ENCODE measurements around the gene XRN1. TPM values are rescaled to one million over a fixed set of nuclear protein-coding genes. Genes with fewer than 3 reads are reported as not detected.

Gene XRN1, protein sequence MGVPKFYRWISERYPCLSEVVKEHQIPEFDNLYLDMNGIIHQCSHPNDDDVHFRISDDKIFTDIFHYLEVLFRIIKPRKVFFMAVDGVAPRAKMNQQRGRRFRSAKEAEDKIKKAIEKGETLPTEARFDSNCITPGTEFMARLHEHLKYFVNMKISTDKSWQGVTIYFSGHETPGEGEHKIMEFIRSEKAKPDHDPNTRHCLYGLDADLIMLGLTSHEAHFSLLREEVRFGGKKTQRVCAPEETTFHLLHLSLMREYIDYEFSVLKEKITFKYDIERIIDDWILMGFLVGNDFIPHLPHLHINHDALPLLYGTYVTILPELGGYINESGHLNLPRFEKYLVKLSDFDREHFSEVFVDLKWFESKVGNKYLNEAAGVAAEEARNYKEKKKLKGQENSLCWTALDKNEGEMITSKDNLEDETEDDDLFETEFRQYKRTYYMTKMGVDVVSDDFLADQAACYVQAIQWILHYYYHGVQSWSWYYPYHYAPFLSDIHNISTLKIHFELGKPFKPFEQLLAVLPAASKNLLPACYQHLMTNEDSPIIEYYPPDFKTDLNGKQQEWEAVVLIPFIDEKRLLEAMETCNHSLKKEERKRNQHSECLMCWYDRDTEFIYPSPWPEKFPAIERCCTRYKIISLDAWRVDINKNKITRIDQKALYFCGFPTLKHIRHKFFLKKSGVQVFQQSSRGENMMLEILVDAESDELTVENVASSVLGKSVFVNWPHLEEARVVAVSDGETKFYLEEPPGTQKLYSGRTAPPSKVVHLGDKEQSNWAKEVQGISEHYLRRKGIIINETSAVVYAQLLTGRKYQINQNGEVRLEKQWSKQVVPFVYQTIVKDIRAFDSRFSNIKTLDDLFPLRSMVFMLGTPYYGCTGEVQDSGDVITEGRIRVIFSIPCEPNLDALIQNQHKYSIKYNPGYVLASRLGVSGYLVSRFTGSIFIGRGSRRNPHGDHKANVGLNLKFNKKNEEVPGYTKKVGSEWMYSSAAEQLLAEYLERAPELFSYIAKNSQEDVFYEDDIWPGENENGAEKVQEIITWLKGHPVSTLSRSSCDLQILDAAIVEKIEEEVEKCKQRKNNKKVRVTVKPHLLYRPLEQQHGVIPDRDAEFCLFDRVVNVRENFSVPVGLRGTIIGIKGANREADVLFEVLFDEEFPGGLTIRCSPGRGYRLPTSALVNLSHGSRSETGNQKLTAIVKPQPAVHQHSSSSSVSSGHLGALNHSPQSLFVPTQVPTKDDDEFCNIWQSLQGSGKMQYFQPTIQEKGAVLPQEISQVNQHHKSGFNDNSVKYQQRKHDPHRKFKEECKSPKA (N-terminal part only)
- total RNA-seq (2021; fragmentation: NEBNext Ultra II Directional; extraction: Animal tissue kit (Norgen Biotek cat#: 25700)), result 10 to 100 TPM; 26.1 to 36.1 (median 31.3) TPM
- long read RNA-seq, full-length matches to known transcripts, result 1 of 14 reads
- long read RNA-seq, partial matches to known transcripts, result 8 of 14 reads
- long read RNA-seq, other reads (novel, unspliced or antisense), result 5 of 14 reads

DNA sequence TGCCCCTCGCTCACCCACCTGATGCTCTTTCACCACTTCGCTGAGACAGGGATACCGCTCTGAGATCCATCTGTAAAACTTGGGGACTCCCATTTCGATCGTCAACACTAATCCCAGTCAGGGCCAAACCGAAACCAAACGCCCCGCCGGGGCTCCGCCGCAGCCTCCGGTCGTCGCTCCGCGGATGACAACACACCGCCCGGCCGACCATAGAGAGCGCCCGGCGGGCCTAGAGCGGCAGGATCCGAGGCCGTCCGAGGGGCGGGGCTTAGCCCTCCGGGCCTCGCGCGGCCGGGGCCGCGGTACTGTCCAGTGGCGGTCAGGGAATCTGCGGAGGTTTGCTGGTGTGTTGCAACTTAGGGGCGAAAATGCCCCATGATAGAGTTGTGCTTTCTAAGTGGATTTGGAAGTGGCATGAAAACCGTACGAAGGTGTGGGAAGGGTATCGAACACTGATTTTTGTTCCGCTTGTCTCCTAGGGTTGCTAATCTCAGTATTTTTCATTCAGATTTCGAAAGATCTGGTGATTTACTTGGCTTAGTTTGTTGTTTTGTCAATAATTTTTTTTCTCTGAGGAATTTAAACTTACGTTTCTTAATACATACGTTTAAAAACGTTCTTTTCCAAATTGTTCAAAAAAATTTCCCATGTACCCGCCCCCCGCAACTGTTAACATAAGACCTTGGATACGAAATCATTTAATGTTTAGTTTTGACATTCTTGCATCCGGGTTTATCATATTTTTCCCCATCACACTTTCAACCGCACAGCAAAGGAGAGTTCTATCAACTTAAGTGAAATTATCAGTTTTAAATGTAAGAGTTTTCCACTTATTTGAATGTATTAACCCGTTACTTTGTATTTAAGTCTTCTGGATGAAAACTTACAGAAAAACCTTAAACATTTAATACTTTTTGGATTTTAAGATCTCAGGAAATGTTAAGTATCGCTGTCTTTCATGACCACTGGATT lies at the start of gene XRN1:
XRN1 (minus strand) TSS at position 186 of the 972 bp plus-strand sequence; CDS start at position 93, 93 bp downstream.
- TF ChIP-seq, protein P1, sequence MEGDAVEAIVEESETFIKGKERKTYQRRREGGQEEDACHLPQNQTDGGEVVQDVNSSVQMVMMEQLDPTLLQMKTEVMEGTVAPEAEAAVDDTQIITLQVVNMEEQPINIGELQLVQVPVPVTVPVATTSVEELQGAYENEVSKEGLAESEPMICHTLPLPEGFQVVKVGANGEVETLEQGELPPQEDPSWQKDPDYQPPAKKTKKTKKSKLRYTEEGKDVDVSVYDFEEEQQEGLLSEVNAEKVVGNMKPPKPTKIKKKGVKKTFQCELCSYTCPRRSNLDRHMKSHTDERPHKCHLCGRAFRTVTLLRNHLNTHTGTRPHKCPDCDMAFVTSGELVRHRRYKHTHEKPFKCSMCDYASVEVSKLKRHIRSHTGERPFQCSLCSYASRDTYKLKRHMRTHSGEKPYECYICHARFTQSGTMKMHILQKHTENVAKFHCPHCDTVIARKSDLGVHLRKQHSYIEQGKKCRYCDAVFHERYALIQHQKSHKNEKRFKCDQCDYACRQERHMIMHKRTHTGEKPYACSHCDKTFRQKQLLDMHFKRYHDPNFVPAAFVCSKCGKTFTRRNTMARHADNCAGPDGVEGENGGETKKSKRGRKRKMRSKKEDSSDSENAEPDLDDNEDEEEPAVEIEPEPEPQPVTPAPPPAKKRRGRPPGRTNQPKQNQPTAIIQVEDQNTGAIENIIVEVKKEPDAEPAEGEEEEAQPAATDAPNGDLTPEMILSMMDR (IDR thresholded peaks at IDR 0.05), result no peak
- Mint-ChIP-seq H3K36me3 (ENCODE audit: low read depth) (peaks cover 21% of the 10 kb centered on the region), H3K4me1 (ENCODE audit: low read depth) (peaks cover 40% of the 10 kb centered on the region), H3K4me3 (peak within 1 kb of the TSS; percentile 100), H3K9me3 (no peaks in the 10 kb centered on the region), H3K27me3 (ENCODE audit: insufficient read depth) (peaks cover 2% of the 10 kb centered on the region), H3K27ac (peak within 1 kb of the TSS; percentile 100)
- DNase-seq, result peak; percentile 95

DNA sequence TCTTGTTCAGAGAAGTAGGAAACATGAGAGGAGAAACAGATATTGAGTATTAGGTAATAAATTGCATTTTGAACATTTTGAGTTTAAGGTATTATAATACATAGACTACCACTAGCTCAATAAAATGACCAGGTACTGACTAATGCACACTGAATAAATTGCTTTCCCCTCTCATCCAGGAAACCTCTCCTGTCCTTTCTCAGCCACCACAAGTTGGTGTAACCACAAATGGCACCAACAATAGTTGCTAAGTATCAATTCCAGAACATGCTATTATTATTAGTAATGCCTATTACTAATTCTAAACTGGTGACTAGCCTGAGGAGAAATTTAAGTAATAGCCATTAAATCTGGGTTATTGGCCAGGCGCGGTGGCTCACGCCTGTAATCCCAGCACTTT lies 47.3 kb upstream of the XRN1 start:
- H3K9me3 Mint-ChIP-seq, result no peaks in the 10 kb centered on the region
- no peak for DNase-seq
- peaks cover 26% of the 10 kb centered on the region for H3K36me3 Mint-ChIP-seq (ENCODE audit: low read depth)
- H3K27ac Mint-ChIP-seq, result no peak overlapping the region
- H3K4me1 Mint-ChIP-seq (ENCODE audit: low read depth), result peaks cover 16% of the 10 kb centered on the region
- TF ChIP-seq, protein P1 (IDR thresholded peaks at IDR 0.05), result no peak
- H3K27me3 Mint-ChIP-seq (ENCODE audit: insufficient read depth), result no peaks in the 10 kb centered on the region
- H3K4me3 Mint-ChIP-seq, result no peak overlapping the region

DNA sequence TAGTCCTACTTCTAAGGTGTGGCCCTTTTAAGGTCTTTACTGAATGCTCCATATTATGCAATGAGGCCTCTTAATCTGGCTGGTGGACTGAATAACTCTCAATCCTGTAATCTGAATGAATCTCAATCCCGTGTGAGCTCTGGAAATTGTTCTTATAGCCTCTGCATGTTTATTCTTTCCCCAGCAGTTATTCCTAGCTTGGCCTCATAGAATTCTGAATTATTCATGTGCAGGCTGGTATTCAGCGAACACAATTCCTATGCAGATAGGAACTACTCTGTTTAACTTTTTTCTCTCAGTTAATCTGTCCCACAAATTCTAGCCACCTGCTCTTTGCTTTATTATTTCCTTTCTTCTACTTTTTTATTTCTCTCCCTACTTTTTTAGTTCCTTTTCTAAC lies 44.3 kb upstream of the XRN1 start:
- H3K4me3 Mint-ChIP-seq, result no peak overlapping the region
- TF ChIP-seq, protein P1 (IDR thresholded peaks at IDR 0.05), result no peak
- no peaks in the 10 kb centered on the region for H3K27me3 Mint-ChIP-seq (ENCODE audit: insufficient read depth)
- DNase-seq, result no peak
- H3K36me3 Mint-ChIP-seq (ENCODE audit: low read depth), result peaks cover 44% of the 10 kb centered on the region
- no peaks in the 10 kb centered on the region for H3K4me1 Mint-ChIP-seq (ENCODE audit: low read depth)
- H3K27ac Mint-ChIP-seq, result no peak overlapping the region
- H3K9me3 Mint-ChIP-seq, result no peaks in the 10 kb centered on the region

DNA sequence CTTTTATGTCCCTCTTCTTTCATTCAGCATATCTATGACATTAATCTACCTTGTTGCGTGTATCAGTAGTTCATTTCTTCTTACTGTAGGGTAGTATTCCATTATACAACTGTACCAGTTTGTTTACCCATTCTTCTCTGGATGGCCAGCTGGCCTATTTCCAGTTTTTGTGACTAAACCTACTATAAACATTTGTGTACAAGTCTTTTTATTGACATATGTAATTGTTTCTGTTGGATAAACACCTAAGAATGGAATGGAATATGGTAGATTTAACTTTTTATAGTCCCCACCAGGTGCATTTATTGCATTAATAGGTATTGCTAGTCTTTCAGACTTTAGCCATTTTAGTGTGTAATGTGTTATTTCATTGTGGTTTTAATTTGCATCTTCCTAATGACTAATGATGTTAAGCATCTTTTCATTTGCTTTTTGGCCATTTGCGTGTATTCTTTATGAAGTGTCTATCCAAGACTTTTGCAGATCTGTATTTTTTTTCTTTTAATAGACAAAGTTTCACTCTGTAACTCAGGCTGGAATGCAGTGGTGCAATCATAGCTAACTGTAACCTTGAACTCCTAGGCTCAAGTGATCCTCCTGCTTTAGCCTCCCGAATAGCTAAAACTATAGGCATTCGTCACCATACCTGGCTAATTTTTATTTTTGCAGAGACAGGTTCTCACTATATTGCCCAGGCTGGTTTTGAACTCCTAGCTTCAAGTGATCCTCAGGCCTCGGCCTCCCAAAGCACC lies 41.9 kb upstream of the XRN1 start:
- Mint-ChIP-seq H3K27me3 (ENCODE audit: insufficient read depth) (no peaks in the 10 kb centered on the region), H3K9me3 (no peaks in the 10 kb centered on the region), H3K4me1 (ENCODE audit: low read depth) (no peaks in the 10 kb centered on the region), H3K4me3 (no peak overlapping the region), H3K27ac (no peak overlapping the region), H3K36me3 (ENCODE audit: low read depth) (peaks cover 49% of the 10 kb centered on the region)
- TF ChIP-seq, protein P1 (IDR thresholded peaks at IDR 0.05), result no peak
- no peak for DNase-seq
